HG02642 (cell line): ENCODE data around the gene POU2AF2.
"Not testable (repeated sequence)": the region's sequence is repeated elsewhere in the genome, so short reads cannot be mapped to it uniquely, and the experiment has no call there.

Source experiments
- ATAC-seq: cut with Tn5 transposase; IDR thresholded peaks from one replicate; pipeline ENCODE4 v1.9.1; 2021; ENCODE audit warnings: mild to moderate bottlenecking; ENCODE audit not compliant: unreplicated experiment, poor library complexity

Gene POU2AF2

GRCh38 chr11:111245425-111245824 lies at the start of gene POU2AF2:
POU2AF2 (plus strand) TSS chr11:111245725; CDS start chr11:111245854, 129 bp downstream.
- no peak for ATAC-seq

GRCh38 chr11:111200010-111200534 lies 45.5 kb upstream of the POU2AF2 start:
- no peak for ATAC-seq

- ATAC-seq, result no peak
These were observed 41.3 kb upstream of the POU2AF2 start for GRCh38 chr11:111204211-111204610.

- ATAC-seq, result no peak
These were observed 39.7 kb upstream of the POU2AF2 start for GRCh38 chr11:111205632-111206385.

- ATAC-seq, result no peak
These were observed 39.1 kb upstream of the POU2AF2 start for GRCh38 chr11:111206472-111206871.

GRCh38 chr11:111207213-111207612 lies 38.3 kb upstream of the POU2AF2 start:
- no peak for ATAC-seq

GRCh38 chr11:111209543-111210355 lies 35.8 kb upstream of the POU2AF2 start:
- ATAC-seq, result no peak

GRCh38 chr11:111213256-111213655 lies 32.3 kb upstream of the POU2AF2 start:
- ATAC-seq, result no peak

- no peak for ATAC-seq
These were observed 24.8 kb upstream of the POU2AF2 start for GRCh38 chr11:111220721-111221120.

GRCh38 chr11:111221208-111221607 lies 24.3 kb upstream of the POU2AF2 start:
- ATAC-seq, result no peak

GRCh38 chr11:111221936-111222335 lies 23.6 kb upstream of the POU2AF2 start:
- ATAC-seq, result not testable (repeated sequence)

- not testable (repeated sequence) for ATAC-seq
These were observed 22.6 kb upstream of the POU2AF2 start for GRCh38 chr11:111222821-111223455.

- no peak for ATAC-seq
These were observed 19.6 kb upstream of the POU2AF2 start for GRCh38 chr11:111225881-111226280.

GRCh38 chr11:111229604-111230003 lies 15.9 kb upstream of the POU2AF2 start:
- ATAC-seq, result no peak

GRCh38 chr11:111230122-111230465 lies 15.4 kb upstream of the POU2AF2 start:
- ATAC-seq, result peak; percentile 41

- no peak for ATAC-seq
These were observed 13.7 kb upstream of the POU2AF2 start for GRCh38 chr11:111231836-111232235.

- no peak for ATAC-seq
These were observed 9.1 kb upstream of the POU2AF2 start for GRCh38 chr11:111236383-111236782.

GRCh38 chr11:111237926-111238325 lies 7.6 kb upstream of the POU2AF2 start:
- no peak for ATAC-seq

- no peak for ATAC-seq
These were observed 1.4 kb downstream of the POU2AF2 start for GRCh38 chr11:111246956-111247355.

- no peak for ATAC-seq
These were observed 5.4 kb downstream of the POU2AF2 start for GRCh38 chr11:111250936-111251335.

- ATAC-seq, result no peak
These were observed 7.6 kb downstream of the POU2AF2 start for GRCh38 chr11:111253131-111253530.
